NK-92 treated with Interleukin-12 subunit alpha and Interleukin-12 subunit beta, amount 100 ng/mL, for 24 hours (cell line): Measurements from ENCODE around the gene MRPL11.
"Not testable (repeated sequence)": the region's sequence is repeated elsewhere in the genome, so short reads cannot be mapped to it uniquely, and the experiment has no call there.

Experiments
- DNase-seq: peaks from one replicate; lab custom pipeline; 2025; lab: John Stamatoyannopoulos, UW

MRPL11 gene

DNA sequence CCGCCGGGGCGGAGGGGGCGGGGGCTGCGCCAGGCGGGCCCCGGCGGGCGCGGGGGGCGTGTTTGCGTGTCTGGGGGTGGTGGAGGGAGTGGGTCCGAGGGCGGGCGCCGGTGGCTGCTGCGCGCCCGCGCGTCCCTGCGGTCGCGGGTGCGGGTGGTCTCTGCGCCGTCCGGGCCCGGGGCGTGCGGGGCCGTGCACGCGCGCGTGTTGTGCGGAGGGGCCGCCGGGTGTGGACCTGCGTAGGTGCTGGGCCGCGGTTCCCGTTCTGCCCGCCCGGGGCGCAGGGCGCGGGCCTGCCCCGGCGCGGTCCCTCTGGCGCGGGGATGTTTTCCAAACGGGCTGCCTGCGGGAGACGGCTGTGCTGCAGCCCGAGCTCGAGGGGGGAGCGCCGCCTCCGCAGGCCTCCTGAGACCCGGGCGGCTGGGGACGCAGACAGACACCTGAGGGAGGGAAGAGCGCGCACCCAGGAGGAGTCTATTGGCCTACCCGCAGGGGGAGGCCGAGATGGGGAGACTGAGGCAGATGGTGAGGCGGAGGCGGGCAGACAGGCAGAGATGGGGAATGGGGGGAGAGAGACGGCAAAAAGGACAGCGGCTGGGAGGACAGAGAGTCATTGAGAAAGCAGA, 28.5 kb upstream of the MRPL11 start:
- no peak for DNase-seq

DNA sequence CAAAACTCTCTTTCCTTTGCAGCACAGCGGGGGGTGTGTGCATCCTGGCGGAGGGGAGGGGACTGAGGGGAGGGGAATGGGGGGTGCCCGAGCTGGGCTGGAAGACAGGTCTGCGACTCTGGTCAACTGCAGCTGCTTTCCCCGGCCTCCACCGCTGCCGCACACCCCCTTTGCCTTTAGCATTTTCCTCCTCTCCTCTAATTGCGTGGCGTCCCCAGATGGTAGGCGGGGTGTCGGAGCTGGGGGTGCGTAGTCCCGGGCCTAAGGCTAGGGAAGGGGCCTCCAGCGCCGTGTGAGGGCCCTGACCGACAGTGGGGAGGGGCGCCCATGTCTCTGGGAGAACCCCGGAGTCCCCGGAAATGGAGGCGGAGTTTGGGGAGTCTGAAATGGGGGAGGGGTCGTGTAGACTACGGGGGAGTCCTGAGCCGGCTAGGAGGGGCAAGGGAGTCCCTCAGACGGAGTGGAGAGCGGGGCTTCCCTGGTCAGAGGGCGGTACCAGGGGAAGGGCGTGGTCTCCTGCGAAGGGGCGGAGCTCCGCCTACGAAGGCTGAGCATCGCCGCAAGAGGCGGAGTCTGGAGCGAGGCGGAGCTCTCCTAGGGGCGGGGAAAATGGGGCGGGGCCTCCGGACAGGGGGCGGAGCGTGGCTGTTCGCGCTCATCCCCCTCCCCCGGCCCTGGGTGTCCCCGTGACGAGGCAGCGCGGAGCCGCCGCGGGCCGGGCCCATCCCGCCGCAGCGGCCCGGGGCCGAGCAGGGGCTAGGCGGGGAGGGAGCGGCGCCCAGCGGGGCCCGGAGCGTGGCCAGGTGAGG, 27.8 kb upstream of the MRPL11 start, which contains the start of gene PELI3:
TSS of gene PELI3 (plus strand) at position 681 of the 809 bp plus-strand sequence. CDS start 1,224 bp downstream, outside the sequence.
- no peak for DNase-seq

DNA sequence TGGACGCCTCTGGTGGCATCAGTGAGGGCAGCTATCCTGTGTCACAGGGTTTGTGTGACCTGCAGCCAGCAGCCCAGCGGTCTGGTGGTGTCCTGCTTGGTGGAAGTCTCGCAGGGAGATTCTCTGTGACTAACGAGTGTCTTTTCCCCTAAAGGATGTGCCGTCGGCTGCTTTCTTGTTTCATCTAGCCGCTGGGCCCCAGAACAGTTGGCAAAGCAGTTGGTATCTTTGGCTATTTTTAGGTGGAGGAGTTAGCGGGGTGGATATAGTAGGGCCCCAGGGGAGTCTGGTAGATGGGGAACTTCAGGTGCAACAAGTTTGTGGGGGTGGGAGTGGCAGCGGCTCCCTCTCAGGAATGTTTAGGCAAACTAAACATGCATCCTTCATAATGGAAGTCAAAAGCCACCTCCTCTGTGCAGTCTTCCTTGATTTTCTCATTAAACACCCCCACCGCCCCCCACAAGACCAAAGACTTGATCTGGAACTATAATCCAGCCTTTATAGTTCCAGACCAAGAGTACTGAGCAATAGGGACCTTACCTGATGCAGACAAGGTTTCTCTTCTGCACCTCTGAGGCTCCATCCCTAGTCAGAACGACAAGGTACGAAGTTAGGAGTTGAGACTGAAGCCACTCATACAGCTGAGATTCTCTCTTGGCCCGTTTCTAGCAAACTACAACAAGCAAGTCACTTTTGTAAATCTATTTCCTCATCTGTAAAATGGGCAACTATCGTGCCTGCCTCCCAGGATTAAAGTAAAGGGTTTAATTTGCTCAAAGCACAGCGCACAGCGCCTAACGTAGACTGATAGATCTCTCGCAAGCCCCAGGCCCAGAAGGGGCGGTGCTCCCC, 27.0 kb upstream of the MRPL11 start:
- DNase-seq = no peak

DNA sequence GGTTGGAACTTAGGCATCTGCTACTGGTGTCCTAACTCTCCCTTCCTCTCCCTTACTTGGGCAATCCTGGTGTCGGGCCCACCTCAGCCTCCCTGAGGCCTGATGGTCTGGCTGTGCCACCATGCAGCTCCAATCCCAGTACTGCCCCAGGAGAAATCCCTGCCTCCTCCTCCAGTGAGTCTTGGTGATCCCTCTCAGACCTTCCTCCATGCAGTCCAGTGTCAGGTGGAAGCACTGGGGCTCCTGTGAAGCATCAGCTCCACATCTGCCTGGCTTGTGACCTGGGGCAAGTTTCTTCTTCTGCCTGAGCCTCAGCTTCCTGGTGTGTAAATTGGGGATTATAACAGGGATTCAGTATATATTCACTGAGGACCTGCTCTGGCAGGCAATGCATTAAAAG, 26.3 kb upstream of the MRPL11 start:
- no peak for DNase-seq

DNA sequence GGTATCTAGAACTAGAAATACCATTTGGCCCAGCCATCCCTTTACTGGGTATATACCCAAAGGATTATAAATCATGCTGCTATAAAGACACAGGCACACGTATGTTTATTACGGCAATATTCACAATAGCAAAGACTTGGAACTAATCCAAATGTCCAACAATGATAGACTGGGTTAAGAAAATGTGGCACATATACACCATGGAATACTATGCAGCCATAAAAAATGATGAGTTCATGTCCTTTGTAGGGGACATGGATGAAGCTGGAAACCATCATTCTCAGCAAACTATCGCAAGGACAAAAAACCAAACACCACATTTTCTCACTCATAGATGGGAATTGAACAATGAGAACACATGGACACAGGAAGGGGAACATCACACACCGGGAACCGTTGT, 25.5 kb upstream of the MRPL11 start:
- not testable (repeated sequence) for DNase-seq

DNA sequence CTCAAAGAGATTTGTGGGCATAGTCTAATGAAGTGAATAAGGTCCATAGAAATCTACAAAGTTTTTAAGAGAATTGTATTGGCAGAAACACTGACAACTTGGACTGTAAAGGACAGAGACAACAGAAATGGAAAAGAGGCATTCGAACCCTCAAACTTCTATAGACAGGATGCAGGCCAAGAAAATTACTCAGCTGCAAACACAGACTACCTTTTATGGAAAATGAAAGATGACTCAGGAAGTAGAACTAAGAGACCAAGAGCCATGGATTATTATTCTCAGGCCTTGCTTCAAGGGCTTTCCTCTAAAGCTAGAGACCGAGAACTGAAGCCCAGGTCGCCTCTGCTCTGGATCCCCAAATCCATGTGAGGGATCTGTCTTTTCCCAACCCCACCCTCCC, 24.3 kb upstream of the MRPL11 start:
- no peak for DNase-seq

DNA sequence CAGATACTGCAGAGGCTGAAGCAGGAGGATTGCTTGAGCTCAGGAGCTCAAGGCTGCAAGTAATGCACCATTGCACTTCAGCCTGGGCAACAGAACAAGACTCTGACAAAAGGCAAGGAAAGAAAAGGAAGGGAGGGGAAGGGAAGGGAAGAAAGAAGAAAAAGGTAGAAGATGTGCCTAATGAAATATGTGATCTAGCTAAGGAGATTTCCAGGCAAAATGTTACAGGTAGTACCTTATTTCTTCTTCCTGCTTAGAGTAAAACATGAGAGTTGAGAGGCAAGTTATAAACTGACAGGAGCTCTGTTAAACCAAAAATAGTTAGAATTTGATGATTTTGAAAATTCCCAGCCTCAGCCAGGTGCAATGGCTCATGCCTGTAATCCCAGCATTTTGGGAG, 23.4 kb upstream of the MRPL11 start:
- no peak for DNase-seq

DNA sequence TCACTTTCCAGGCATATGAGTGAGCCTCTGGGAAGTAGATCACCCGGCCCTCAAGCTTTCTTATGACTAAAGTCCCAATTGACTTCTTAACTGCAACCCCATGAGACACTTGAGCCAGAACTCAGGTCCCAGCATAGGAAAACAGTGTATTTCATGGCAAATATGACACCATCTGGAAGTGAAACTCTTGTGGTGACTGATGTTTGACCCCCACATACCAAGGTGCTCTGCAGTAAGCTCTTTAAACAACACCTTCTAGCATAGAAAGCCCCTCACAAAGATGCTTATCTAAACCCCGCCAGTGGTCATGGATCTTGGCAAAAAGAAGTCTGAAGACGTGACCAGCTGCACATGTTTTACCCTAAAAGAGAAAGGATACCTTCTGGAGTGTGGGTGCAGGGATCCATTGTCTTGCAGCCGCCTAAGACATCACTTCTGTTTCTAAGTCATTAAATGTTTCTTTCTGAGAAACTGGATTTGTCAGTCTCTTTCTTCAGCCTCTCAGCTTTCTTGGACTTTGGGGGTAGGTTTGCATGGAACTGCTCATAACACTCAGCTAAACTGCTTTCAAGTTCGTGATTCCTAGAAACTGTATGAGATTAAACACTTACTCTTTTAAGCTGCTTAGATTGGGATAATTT, 20.6 kb upstream of the MRPL11 start:
- no peak for DNase-seq

DNA sequence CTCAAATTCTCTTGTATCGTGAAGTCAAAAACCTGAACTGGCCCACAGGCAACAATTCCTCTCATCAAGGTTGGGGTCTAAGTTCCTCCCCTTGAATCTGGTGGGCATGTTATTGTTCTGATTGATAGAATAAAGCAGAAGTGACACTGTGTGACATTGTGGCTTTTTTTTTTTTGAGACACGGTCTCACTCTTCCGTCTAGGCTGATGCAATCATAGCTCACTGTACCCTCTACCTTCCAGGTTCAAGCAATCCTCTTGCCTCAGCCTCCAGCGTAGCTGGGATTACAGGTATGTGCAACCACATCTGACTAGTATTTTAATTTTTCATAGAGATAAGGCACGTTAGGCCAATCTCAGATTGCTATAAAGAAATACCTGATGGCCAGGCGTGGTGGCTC, 19.2 kb upstream of the MRPL11 start:
- no peak for DNase-seq

DNA sequence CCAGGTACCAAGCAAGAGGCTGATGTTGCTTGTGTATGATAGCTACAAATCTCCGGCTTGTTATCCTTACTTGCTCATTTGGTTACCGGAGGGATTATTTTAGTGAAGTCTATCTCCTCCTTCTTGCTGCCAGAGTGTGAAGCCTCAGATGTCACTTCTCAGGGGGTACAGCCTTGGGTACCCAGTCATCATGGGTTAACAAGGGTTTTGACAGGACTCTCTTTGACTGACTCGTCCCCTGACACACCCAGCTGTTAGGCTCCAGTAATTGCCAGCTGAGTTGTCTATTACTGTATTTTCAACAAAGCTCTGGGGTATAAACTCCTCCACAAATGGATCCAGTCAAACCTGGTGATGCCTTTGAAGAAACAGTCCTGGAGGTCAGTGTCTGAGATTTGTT, 16.2 kb upstream of the MRPL11 start:
- no peak for DNase-seq

DNA sequence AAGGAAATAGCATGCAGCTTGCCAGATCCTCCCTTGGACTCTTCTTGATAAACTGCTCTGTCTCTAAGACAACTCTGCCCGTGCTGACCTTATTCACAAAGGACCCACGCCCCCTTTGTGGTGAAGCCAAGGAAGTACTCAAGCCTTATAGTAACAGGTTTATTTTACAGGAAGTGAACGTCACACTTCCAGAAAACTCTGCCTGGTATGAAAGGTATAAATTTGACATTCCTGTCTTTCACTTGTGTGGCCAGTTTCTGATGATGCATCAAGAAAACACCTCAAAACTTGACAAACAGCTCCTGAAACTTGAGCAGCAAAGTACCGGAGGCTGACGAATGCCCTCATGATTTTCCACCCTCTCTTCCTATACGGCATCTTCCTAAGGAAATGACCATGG, 15.6 kb upstream of the MRPL11 start:
- DNase-seq = no peak

DNA sequence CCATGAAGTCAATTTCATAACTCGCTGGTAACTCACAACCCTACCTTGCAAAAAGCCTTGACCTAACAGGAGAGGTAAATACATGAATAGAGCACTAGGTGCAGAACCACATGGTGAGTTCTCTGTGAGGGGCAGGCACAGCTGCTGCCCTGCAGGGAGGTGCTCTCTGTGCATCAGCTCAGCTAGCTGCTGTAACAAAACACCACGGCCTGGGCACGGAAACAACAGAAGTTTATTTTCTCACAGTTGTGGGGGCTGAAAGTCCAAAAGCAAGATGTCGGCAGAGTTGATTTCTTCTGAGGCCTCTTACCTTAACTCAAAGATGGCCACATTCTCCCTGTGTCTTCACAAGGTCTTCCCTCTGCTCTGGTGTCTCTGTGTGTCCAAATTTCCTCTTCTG, 13.0 kb upstream of the MRPL11 start:
- no peak for DNase-seq

DNA sequence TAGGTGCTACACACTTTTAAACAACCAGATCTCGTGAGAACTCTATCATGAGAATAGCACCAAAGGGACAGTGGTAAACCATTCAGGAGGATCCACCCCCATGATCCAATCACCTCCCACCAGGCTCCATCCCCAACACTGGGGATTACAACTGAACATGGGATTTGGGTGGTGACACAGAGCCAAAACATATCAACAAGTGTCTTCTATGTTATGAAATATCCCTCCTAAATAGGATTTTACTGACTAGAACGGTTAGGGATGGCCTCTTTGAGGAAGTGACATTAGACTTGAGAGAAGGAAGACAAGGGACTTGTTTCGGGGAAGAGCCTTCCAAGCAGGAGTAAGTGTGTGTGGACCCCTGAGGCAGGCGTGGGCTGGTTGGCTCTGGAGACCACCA, 11.9 kb upstream of the MRPL11 start:
- DNase-seq = no peak

DNA sequence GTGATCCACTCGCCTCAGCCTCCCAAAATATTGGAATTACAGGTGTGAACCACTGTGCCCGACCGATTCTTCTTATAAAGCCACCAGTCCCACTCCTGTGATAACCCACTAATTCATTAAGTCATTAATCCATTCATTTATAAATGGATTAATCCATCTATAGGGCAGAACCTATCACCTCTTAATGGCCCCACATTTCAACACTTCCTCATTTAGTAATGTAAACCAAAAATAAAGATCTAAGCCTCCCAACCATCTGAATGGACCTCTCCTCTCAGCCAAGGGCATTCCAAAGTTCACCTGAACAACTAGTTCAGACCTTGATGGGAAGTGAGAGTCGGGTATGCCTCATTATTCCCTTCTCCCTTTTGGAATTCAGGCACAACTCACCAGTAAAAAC, 9.9 kb upstream of the MRPL11 start:
- no peak for DNase-seq

DNA sequence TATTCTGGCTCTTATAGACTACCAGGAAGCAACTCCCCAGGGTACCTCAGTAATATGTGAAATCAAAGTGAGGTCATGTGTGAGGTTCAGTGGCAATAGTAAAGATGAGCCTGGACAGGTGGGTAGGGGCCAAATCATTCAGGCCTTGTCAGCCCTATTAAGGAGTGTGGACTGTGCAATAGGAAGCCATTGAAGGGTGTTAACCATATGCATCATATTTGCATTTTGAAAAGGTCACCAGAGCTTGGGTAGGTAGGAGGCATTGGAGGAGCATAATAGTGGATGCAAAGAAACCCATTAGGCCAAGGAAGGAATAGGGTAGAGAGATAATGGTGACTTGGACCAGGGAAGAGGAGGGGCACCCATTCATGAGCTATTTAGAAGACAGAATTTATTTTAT, 8.4 kb upstream of the MRPL11 start:
- DNase-seq = no peak

DNA sequence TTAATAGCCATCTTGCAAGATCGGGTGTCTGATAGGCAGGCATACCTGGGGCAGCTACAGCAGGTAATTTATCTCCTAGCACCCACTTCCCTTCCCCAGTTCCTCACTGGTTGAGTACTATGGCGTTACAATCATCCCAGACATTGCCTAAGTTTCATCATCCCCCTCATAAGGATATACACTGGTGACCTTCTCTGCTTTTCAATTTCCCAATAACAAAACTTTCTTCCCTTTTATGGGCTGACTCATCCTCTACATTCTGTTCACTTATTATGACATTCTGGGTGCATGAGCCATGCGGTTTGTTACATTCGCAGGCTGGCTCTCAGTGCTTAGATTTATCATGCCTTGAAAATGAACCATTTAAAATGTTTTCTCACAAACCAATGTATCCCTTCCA, 5.0 kb upstream of the MRPL11 start:
- DNase-seq = no peak

DNA sequence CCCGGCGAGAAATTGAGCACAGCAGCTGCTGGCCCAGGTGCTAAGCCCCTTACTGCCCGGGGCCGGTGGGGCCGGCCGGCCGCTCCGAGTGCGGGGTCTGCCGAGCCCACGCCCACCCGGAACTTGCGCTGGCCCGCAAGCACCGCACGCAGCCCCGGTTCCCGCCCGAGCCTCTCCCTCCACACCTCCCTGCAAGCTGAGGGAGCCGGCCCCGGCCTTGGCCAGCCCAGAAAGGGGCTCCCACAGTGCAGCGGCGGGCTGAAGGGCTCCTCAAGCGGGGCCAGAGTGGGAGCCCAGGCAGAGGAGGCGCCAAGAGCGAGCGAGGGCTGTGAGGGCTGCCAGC, 2.3 kb upstream of the MRPL11 start:
- not testable (repeated sequence) for DNase-seq

DNA sequence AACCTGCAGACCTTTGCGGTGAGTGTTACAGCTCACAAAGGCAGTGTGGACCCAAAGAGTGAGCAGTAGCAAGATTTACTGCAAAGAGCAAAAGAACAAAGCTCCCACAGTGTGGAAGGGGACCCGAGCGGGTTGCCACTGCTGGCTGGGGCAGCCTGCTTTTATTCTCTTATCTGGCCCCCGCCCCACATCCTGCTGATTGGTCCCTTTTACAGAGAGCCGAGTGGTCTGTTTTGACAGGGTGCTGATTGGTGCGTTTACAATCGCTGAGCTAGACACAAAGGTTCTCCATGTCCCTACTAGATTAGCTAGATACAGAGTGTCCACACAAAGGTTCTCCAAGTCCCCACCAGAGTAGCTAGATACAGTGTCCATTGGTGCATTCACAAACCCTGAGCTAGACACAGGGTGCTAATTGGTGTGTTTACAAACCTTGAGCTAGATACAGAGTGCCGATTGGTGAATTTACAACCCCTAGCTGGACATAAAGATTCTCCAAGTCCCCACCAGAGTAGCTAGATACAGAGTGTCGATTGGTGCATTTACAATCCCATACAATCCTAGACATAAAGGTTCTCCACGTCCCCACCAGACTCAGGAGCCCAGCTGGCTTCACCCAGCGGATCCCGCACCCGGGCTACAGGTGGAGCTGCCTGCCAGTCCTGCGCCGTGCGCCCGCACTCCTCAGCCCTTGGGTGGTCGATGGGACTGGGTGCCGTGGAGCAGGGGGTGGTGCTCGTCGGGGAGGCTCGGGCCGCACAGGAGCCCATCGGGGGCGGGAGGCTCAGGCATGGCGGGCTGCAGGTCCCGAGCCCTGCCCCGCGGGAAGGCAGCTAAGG, 1.7 kb upstream of the MRPL11 start:
- DNase-seq = not testable (repeated sequence)

DNA sequence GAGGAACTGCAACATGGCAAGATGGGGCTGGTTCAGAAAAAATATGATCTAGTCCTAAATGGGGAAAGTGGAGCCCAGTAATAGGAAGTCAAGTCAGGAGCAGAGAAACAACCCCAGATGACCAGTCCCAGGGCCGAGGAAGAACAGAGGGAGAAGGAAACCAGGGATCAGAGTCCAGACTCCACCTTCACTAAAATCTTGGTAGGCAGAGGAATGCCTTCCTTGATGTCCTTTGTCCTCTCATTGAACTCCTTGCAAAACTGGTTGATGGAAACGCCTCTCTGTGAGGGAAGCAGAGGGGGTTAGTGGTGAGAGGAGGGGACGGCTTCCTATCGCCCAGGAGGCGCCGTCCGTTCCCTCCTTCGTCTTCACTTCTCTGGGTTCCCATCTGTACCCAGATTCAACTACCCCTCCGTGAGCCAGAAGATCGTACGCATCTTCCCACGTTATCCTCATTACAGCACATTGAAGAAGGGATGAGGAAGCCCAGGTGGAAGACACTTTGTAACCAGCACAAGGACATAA, 607 bp downstream of the MRPL11 start:
- DNase-seq = no peak

DNA sequence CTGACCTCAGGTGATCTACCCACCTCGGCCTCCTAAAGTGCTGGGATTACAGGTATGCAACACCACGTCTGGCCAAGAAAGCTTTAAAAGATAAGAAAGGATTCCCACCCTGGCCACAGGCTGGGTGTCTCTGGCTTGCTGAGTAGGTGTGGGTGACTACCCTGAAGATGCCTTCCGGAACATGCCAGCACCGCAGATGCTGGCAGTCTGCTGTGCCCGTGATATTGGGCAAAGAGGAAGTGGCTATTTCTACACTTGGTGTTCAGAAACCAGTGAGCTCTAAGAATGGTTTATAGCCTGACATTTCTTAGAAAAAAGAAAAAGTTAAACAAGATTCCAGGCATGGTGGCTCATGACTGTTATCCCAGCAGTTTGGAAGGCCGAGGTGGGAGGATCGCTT, 6.1 kb downstream of the MRPL11 start:
- no peak for DNase-seq

DNA sequence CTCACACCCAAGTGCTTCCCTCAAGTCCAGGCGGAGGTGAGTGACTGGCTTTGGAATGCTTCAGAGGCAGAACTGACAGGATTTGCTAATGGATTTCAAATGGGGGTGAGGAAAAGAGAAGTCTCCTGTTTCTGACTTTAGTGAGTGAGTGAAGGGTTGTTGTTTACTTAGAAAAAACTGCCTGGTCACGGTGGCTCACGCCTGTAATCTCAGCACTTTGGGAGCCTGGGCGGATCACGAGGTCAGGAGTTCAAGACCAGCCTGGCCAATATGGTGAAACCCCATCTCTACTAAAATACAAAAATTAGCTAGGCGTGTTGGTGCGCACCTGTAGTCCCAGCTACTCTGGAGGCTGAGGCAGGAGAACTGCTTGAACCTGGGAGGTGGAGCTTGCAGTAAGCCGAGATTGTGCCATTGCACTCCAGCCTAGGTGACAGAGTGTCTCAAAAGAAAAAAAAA, 6.7 kb downstream of the MRPL11 start:
- not testable (repeated sequence) for DNase-seq
